Prostate gland (tissue), 2 donors: ENCODE results near the gene GORASP1. TPM values are rescaled to one million over a fixed set of nuclear protein-coding genes. Genes with fewer than 3 reads are reported as not detected.

Experiments
- DNase-seq: peaks from one replicate; pipeline ENCODE4 v3.0.0-alpha.2; 2019; ENCODE audit warnings: low spot score
- H3K27ac ChIP-seq, 2 donors: fragments of 200-600 bp; sonication (generic); 2 replicates each; pipeline ENCODE4 v1.5.1; 2017 to 2019
- H3K27me3 ChIP-seq: fragments of 200-600 bp; sonication (generic); replicated peaks from 2 replicates; pipeline ENCODE4 v1.5.1; 2019; ENCODE audit not compliant: insufficient read depth
- H3K36me3 ChIP-seq, 2 donors: fragments of 200-600 bp; sonication (generic); 1 replicate in 1 of 2; 2 replicates in 1 of 2; pipeline versions ENCODE4 v1.5.1 to v1.8.1; 2017 to 2019
- H3K4me1 ChIP-seq: fragments of 200-600 bp; sonication (generic); replicated peaks from 2 replicates; pipeline ENCODE4 v1.5.1; 2019
- H3K4me3 ChIP-seq, 2 donors: fragments of 200-600 bp; sonication (generic); 2 replicates each; pipeline ENCODE4 v1.5.1; 2017 to 2019
- H3K9me3 ChIP-seq: fragments of 200-600 bp; sonication (generic); 2 replicates; pipeline ENCODE4 v1.5.1; 2017
- CTCF ChIP-seq, 4 experiments: fragments of 200-600 bp in 2 of 4; fragments of 450-650 bp in 2 of 4; sonication (generic) in 2 of 4; IDR thresholded peaks; 1 replicate in 3 of 4; 2 replicates in 1 of 4; pipeline ENCODE4 v1.5.1; 2016 to 2019; ENCODE audit warnings: antibody characterized with exemption in 4 of 4, mild to moderate bottlenecking in 2 of 4, moderate library complexity in 2 of 4
- POLR2A ChIP-seq: fragments of 450-650 bp; IDR thresholded peaks from one replicate; pipeline ENCODE4 v1.6.1; 2016; ENCODE audit warnings: antibody characterized with exemption, mild to moderate bottlenecking
- POLR2AphosphoS5 ChIP-seq: sonication (generic); formaldehyde crosslinking; IDR thresholded peaks from one replicate; pipeline ENCODE4 v1.6.1; 2017; ENCODE audit warnings: antibody characterized with exemption
- WGBS: methylation state at CpG from one replicate; pipeline ENCODE4 v1.1.5; 2018; 5-methylcytosine and 5-hydroxymethylcytosine counted together
- intact Hi-C: fragments of 100-400 bp; cut with DNase I; formaldehyde crosslinking; loops from one replicate; pipeline ENCODE4 v1.14.2; 2022
- total RNA-seq, 2 donors: library from RNA; depleted of rRNA; stranded (reverse); fragments of >200 nt; gene quantifications; one replicate each; pipeline ENCODE4 v1.1.0, GENCODE V29; 2016

GORASP1 gene
- total RNA-seq, 2 donors from 2014 or later: 76.5 to 104 TPM

- intact Hi-C loops: no loop called here
- Histone ChIP-seq H3K9me3 (no peaks in the 10 kb centered on the region), H3K27me3 (no peaks in the 10 kb centered on the region), H3K4me1 (no peaks in the 10 kb centered on the region), H3K27ac (no peak overlapping the region), H3K4me3 (no peak overlapping the region), H3K36me3 (no peaks in the 10 kb centered on the region)
- WGBS: 96% methylated on average over 4 of the region's 4 CpGs
- no peak for DNase-seq
- TF ChIP-seq POLR2A (no peak), POLR2AphosphoS5 (no peak), CTCF (IDR thresholded peaks at IDR 0.05) (no peak)
Measured at GRCh38 chr3:39082666-39083313, 24.6 kb downstream of the GORASP1 start.

- intact Hi-C loops: no loop called here
- H3K4me1 ChIP-seq: no peaks in the 10 kb centered on the region
- H3K4me3 ChIP-seq: no peak overlapping the region
- TF ChIP-seq POLR2AphosphoS5 (no peak), CTCF (IDR thresholded peaks at IDR 0.05) (no peak), POLR2A (no peak)
- no peak for DNase-seq
- H3K27ac ChIP-seq: no peak overlapping the region
- peaks cover 0 to 8% of the 10 kb centered on the region in 2 donors for H3K36me3 ChIP-seq
- no peaks in the 10 kb centered on the region for H3K27me3 ChIP-seq
- H3K9me3 ChIP-seq: no peaks in the 10 kb centered on the region
Measured at GRCh38 chr3:39080026-39080425, 27.4 kb downstream of the GORASP1 start.

DNA sequence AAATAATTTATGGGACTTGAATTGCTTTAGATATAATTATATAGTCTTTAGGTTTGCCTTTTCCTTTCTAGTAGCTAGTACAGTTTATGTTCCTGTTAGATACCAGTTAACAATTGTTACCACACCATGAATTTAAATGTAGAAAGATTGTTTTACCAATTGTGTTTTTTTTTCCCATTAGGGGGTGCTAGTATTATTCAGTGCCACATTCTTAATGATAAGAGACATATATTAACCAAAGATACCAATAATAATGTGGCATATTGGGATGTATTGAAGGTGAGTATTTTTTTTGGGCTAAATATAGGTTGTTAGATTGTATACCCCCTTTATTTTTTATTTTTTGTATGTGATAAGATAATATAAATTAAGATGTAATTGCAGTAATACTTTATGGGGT lies 27.9 kb downstream of the GORASP1 start:
- H3K27me3 ChIP-seq: no peaks in the 10 kb centered on the region
- no peaks in the 10 kb centered on the region for H3K4me1 ChIP-seq
- no peak for DNase-seq
- H3K27ac ChIP-seq: no peak overlapping the region
- TF ChIP-seq POLR2AphosphoS5 (no peak), POLR2A (no peak), CTCF (IDR thresholded peaks at IDR 0.05) (no peak)
- no peak overlapping the region for H3K4me3 ChIP-seq
- peaks cover 0 to 8% of the 10 kb centered on the region in 2 donors for H3K36me3 ChIP-seq
- intact Hi-C loops: no loop called here
- H3K9me3 ChIP-seq: no peaks in the 10 kb centered on the region

DNA sequence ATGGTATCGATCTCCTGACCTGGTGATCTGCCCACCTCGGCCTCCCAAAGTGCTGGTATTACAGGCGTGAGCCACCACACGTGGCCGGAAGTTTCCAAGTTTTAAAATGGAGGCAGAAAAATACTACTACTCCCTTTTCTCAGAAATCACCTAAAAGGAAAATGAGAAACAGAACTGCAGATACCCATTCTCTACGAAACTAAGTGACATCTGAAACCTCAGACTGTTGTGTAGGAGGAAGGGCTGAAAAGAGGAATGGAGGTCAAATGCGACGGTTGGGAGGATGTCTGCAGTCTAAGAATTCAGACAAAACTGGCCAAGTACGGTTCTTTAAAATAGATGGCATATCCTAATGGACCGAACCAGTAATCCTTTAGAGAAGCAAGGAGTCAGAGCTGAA lies 31.5 kb downstream of the GORASP1 start:
- no peak for DNase-seq
- no peaks in the 10 kb centered on the region for H3K27me3 ChIP-seq
- H3K9me3 ChIP-seq: no peaks in the 10 kb centered on the region
- H3K4me1 ChIP-seq: no peaks in the 10 kb centered on the region
- TF ChIP-seq POLR2A (no peak), CTCF (IDR thresholded peaks at IDR 0.05) (no peak), POLR2AphosphoS5 (no peak)
- intact Hi-C loops: no loop called here
- H3K36me3 ChIP-seq: peaks cover 0 to 12% of the 10 kb centered on the region in 2 donors
- 95% methylated on average over 10 of the region's 10 CpGs for WGBS
- H3K27ac ChIP-seq: no peak overlapping the region
- H3K4me3 ChIP-seq: no peak overlapping the region

DNA sequence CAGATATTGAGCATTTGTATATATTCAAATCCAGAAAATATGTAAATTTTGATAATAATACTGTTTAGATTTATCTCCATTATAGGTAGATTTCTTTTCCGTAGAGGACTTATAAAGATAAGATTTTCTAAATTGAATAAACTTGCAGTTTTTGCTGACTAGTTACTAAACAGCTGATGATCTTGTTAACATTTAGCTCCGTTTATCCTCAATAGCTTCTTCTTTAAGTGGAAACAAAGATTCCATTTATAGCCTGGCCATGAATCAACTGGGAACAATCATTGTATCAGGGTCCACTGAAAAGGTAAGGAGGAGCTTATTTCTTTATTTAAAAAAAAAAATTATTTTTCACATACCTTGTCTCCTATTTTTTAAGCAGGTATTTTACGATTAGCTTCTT lies 38.9 kb downstream of the GORASP1 start:
- H3K36me3 ChIP-seq: no peaks in the 10 kb centered on the region
- no peaks in the 10 kb centered on the region for H3K27me3 ChIP-seq
- WGBS: 51% methylated on average over 3 of the region's 3 CpGs
- H3K9me3 ChIP-seq: no peaks in the 10 kb centered on the region
- no peak overlapping the region for H3K4me3 ChIP-seq
- H3K27ac ChIP-seq: no peak overlapping the region
- no peak for DNase-seq
- intact Hi-C loops: no loop called here
- H3K4me1 ChIP-seq: no peaks in the 10 kb centered on the region
- TF ChIP-seq POLR2A: no peak
- no peak for TF ChIP-seq CTCF (IDR thresholded peaks at IDR 0.05)
- TF ChIP-seq POLR2AphosphoS5: no peak
